IMR-90 (cell line): ENCODE measurements around the gene ELAVL4. TPM values are rescaled to one million over a fixed set of nuclear protein-coding genes. Genes with fewer than 3 reads are reported as not detected.

Experiments
- ATAC-seq: fragments of 200-7000 bp; cut with Tn5 transposase; 2 replicates; pipeline ENCODE4 v1.9.1; 2020; ENCODE audit warnings: low read depth, mild to moderate bottlenecking, moderate library complexity
- BruUV-seq: library from RNA; stranded (reverse); fragments of 400-500 nt; replicated peaks from 2 replicates; lab custom pipeline; 2021; lab: Mats Ljungman, UMichigan
- CTCF ChIA-PET: fragments of 300-600 bp; formaldehyde crosslinking; extraction: SDS; loops from one replicate; lab custom pipeline; 2021; ENCODE audit warnings: antibody characterized with exemption; lab: Yijun Ruan, JAX
- POLR2A ChIA-PET: fragments of 300-600 bp; sonication (Branson Sonifier 250); formaldehyde crosslinking; loops from one replicate; lab custom pipeline; 2022; ENCODE audit warnings: antibody characterized with exemption; ENCODE audit not compliant: unreplicated experiment; lab: Charles Lee
- DNase-seq: peaks from one replicate; pipeline ENCODE4 v3.0.0; 2013
- H2AFZ ChIP-seq: replicated peaks from 2 replicates; pipeline ENCODE3; 2013; ENCODE audit warnings: low read length, mild to moderate bottlenecking; ENCODE audit not compliant: poor library complexity
- H2AK5ac ChIP-seq: 2 replicates; pipeline ENCODE4 v1.6.1; 2013; ENCODE audit warnings: low read depth, low read length, inconsistent platforms
- H2AK9ac ChIP-seq: replicated peaks from 2 replicates; pipeline ENCODE3; 2013; ENCODE audit warnings: mild to moderate bottlenecking, low read depth, low read length, moderate library complexity; ENCODE audit not compliant: poor library complexity
- H2BK120ac ChIP-seq: 2 replicates; pipeline ENCODE4 v1.6.1; 2013; ENCODE audit warnings: low read depth, low read length, inconsistent platforms
- H2BK15ac ChIP-seq: 3 replicates; pipeline ENCODE4 v1.6.1; 2013; ENCODE audit warnings: low read depth, low read length, inconsistent platforms
- H2BK20ac ChIP-seq: 2 replicates; pipeline ENCODE4 v1.6.1; 2013; ENCODE audit warnings: low read depth, mild to moderate bottlenecking, inconsistent platforms, low read length, moderate library complexity
- H2BK5ac ChIP-seq: 2 replicates; pipeline ENCODE4 v1.6.1; 2013; ENCODE audit warnings: mild to moderate bottlenecking, low read depth, low read length, inconsistent platforms; ENCODE audit not compliant: poor library complexity, severe bottlenecking
- H3K14ac ChIP-seq: replicated peaks from 2 replicates; pipeline ENCODE4 v1.6.1; 2013; ENCODE audit warnings: low read depth, low read length, inconsistent platforms
- H3K18ac ChIP-seq: 2 replicates; pipeline ENCODE4 v1.6.1; 2013; ENCODE audit warnings: low read depth, low read length, control low read depth
- H3K23ac ChIP-seq: 2 replicates; pipeline ENCODE4 v1.6.1; 2013; ENCODE audit warnings: low read depth, low read length, inconsistent platforms
- H3K27ac ChIP-seq: 2 replicates; pipeline ENCODE4 v1.5.1; 2013; ENCODE audit warnings: mild to moderate bottlenecking, control low read depth, low read length; ENCODE audit not compliant: insufficient read depth
- H3K27me3 ChIP-seq: 2 replicates; pipeline ENCODE4 v1.6.1; 2013; ENCODE audit warnings: low read length; ENCODE audit not compliant: control insufficient read depth, insufficient read depth
- H3K36me3 ChIP-seq: 2 replicates; pipeline ENCODE4 v1.6.1; 2013; ENCODE audit warnings: low read length, mixed read lengths; ENCODE audit not compliant: control insufficient read depth, insufficient read depth
- H3K4ac ChIP-seq: 2 replicates; pipeline ENCODE4 v1.6.1; 2013; ENCODE audit warnings: low read depth, low read length, inconsistent platforms
- H3K4me1 ChIP-seq: 2 replicates; pipeline ENCODE4 v1.6.1; 2013; ENCODE audit warnings: low read length, mixed read lengths; ENCODE audit not compliant: control insufficient read depth, insufficient read depth
- H3K4me2 ChIP-seq: 2 replicates; pipeline ENCODE4 v1.6.1; 2013; ENCODE audit warnings: low read depth, mild to moderate bottlenecking, control low read depth, low read length, moderate library complexity
- H3K4me3 ChIP-seq: 2 replicates; pipeline ENCODE4 v1.5.1; 2013; ENCODE audit warnings: low read depth, mild to moderate bottlenecking, control low read depth, low read length, moderate library complexity; ENCODE audit not compliant: insufficient read depth
- H3K56ac ChIP-seq: 2 replicates; pipeline ENCODE4 v1.6.1; 2013; ENCODE audit warnings: low read length, inconsistent platforms; ENCODE audit not compliant: insufficient read depth; ENCODE audit errors: extremely low read depth
- H3K79me1 ChIP-seq, 2 experiments: 2 replicates each; pipeline ENCODE4 v1.6.1; 2013; ENCODE audit warnings: low read length in 2 of 2, inconsistent platforms in 1 of 2, low read depth in 1 of 2
- H3K9ac ChIP-seq: 2 replicates; pipeline ENCODE4 v1.6.1; 2013; ENCODE audit warnings: low read depth, low read length, control low read depth
- H3K9me1 ChIP-seq: 2 replicates; pipeline ENCODE4 v1.6.1; 2013; ENCODE audit warnings: low read length, inconsistent platforms; ENCODE audit not compliant: insufficient read depth
- H3K9me3 ChIP-seq: 2 replicates; pipeline ENCODE4 v1.6.1; 2013; ENCODE audit warnings: low read length; ENCODE audit not compliant: control insufficient read depth, insufficient read depth
- H4K20me1 ChIP-seq: 2 replicates; pipeline ENCODE4 v1.6.1; 2013; ENCODE audit warnings: low read length, inconsistent platforms; ENCODE audit not compliant: insufficient read depth
- H4K5ac ChIP-seq: 2 replicates; pipeline ENCODE4 v1.6.1; 2013; ENCODE audit warnings: mild to moderate bottlenecking, low read depth, low read length, control low read depth
- H4K8ac ChIP-seq, 2 experiments: 2 replicates each; pipeline ENCODE4 v1.6.1; 2013; ENCODE audit warnings: low read depth in 2 of 2, low read length in 2 of 2, control low read depth in 1 of 2, inconsistent platforms in 1 of 2
- H4K91ac ChIP-seq: 2 replicates; pipeline ENCODE4 v1.6.1; 2013; ENCODE audit warnings: low read depth, low read length, inconsistent platforms; ENCODE audit not compliant: insufficient read depth
- BHLHE40 ChIP-seq: fragments of 150-350 bp; IDR thresholded peaks from 2 replicates; pipeline ENCODE4 v1.6.1; 2016; ENCODE audit warnings: mild to moderate bottlenecking, low read depth, low read length
- CEBPB ChIP-seq: IDR thresholded peaks from 2 replicates; pipeline ENCODE4 v1.6.1; 2012; ENCODE audit warnings: low read depth, low read length, improper control_type of control experiment
- CHD1 ChIP-seq: IDR thresholded peaks from 2 replicates; pipeline ENCODE4 v1.6.1; 2012; ENCODE audit warnings: low read depth, low read length, improper control_type of control experiment
- FOS ChIP-seq: fragments of 150-350 bp; IDR thresholded peaks from 2 replicates; pipeline ENCODE4 v1.6.1; 2016; ENCODE audit warnings: low read depth, low read length
- MAFK ChIP-seq: IDR thresholded peaks from 2 replicates; pipeline ENCODE4 v1.6.1; 2012; ENCODE audit warnings: low read depth, low read length, improper control_type of control experiment
- MAZ ChIP-seq: IDR thresholded peaks from 2 replicates; pipeline ENCODE4 v1.6.1; 2012; ENCODE audit warnings: low read depth, mild to moderate bottlenecking, low read length, improper control_type of control experiment, moderate library complexity, borderline replicate concordance
- MXI1 ChIP-seq: IDR thresholded peaks from 2 replicates; pipeline ENCODE4 v1.6.1; 2012; ENCODE audit warnings: low read depth, mild to moderate bottlenecking, low read length, moderate library complexity, borderline replicate concordance
- NFE2L2 ChIP-seq: fragments of 150-350 bp; IDR thresholded peaks from 2 replicates; pipeline ENCODE4 v1.6.1; 2016; ENCODE audit warnings: low read depth, mild to moderate bottlenecking, low read length
- POLR2A ChIP-seq: IDR thresholded peaks from 2 replicates; pipeline ENCODE4 v1.6.1; 2012; ENCODE audit warnings: mild to moderate bottlenecking, low read depth, low read length
- RAD21 ChIP-seq: IDR thresholded peaks from 2 replicates; pipeline ENCODE4 v1.6.1; 2012; ENCODE audit warnings: low read length, improper control_type of control experiment
- RCOR1 ChIP-seq: IDR thresholded peaks from 2 replicates; pipeline ENCODE4 v1.6.1; 2012; ENCODE audit warnings: mild to moderate bottlenecking, low read length, improper control_type of control experiment; ENCODE audit not compliant: insufficient replicate concordance
- RFX5 ChIP-seq: IDR thresholded peaks from 2 replicates; pipeline ENCODE4 v1.8.0; 2012; ENCODE audit warnings: low read depth, mild to moderate bottlenecking, low read length, moderate library complexity
- SMC3 ChIP-seq: fragments of 150-350 bp; IDR thresholded peaks from 2 replicates; pipeline ENCODE4 v1.6.1; 2016; ENCODE audit warnings: low read depth, mild to moderate bottlenecking, antibody characterized with exemption, low read length, moderate library complexity
- WGBS, 2 experiments: methylation state at CpG; one replicate each; pipeline versions ENCODE4 v1.1.5 to v1.1.7; 2013; ENCODE audit warnings: missing lambda C conversion rate in 2 of 2; ENCODE audit not compliant: insufficient read length in 1 of 2; ENCODE audit errors: extremely low coverage in 2 of 2; 5-methylcytosine and 5-hydroxymethylcytosine counted together
- dilution Hi-C: fragments of 300-500 bp; cut with HindIII; formaldehyde crosslinking; loops from one replicate; pipeline ENCODE4 v1.14.3; 2018; ENCODE audit warnings: low sequenced_read_pairs; ENCODE audit not compliant: unreplicated experiment
- in situ Hi-C: fragments of 300-500 bp; cut with MboI; formaldehyde crosslinking; loops from 3 replicates; pipeline ENCODE4 v1.14.3; 2019; ENCODE audit warnings: low sequenced_read_pairs, inconsistent platforms, mixed read lengths
- intact Hi-C: fragments of 100-400 bp; cut with micrococcal nuclease; formaldehyde crosslinking; loops from 2 replicates; pipeline ENCODE4 v1.10.0; 2022
- polyA plus RNA-seq, 3 experiments: library from polyadenylated mRNA; depleted of rRNA; stranded (reverse); fragments of >200 nt; gene quantifications; 2 replicates each; pipeline ENCODE4 v1.2.3, GENCODE V29; 2012; ENCODE audit warnings: low replicate concordance in 1 of 3
- total RNA-seq: library from RNA; depleted of rRNA; stranded (reverse); fragments of >200 nt; gene quantifications from 2 replicates; pipeline ENCODE4 v1.2.3, GENCODE V29; 2012
- TF ChIP-seq, protein P1 (sequence below): fragments of 150-350 bp; IDR thresholded peaks from 2 replicates; pipeline ENCODE4 v1.6.1; 2016; ENCODE audit warnings: low read depth, mild to moderate bottlenecking, low read length, moderate library complexity, borderline replicate concordance
- TF ChIP-seq, protein P2 (sequence below): fragments of 150-350 bp; IDR thresholded peaks from 2 replicates; pipeline ENCODE4 v1.6.1; 2017; ENCODE audit warnings: mild to moderate bottlenecking, antibody characterized with exemption, low read length, low read depth
- TF ChIP-seq, protein P3 (sequence below): conservative IDR thresholded peaks from 2 replicates; pipeline ENCODE4 v1.5.1; 2012; ENCODE audit warnings: mild to moderate bottlenecking, low read depth, low read length, improper control_type of control experiment

Gene ELAVL4
- total and polyA plus RNA-seq, 2 of the 4 experiments (the other 2 are of a cell fraction) = not detected

DNA sequence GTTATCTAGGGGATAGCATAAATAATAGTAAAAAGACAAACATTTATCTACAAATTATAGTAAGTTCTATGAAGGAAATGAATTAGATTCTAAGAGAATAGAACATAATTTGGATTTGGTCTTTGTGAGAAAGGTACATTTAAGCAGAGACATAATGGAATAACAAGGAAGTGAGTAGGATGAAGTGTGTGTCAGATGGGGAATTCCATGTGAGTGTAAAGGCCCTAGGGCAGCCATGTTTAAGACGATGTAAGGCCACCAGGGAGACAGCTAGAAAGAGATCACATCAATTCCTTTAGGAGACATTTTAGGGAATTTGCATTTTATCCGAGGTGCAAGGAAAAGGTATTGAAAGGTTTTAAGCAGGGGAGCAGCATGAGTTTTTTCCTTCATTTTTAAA, 33.8 kb upstream of the ELAVL4 start:
- DNase-seq (no peak), ATAC-seq (no peak)
- Histone ChIP-seq H3K4me2 (no peak overlapping the region), H3K4ac (no peak overlapping the region), H3K4me1 (no peaks in the 10 kb centered on the region), H3K56ac (no peak overlapping the region), H2BK20ac (no peak overlapping the region), H2BK15ac (no peak overlapping the region), H3K23ac (no peak overlapping the region), H3K36me3 (no peaks in the 10 kb centered on the region), H3K18ac (no peak overlapping the region), H3K27ac (no peak overlapping the region), H3K4me3 (no peak overlapping the region), H3K9ac (no peak overlapping the region), H3K9me1 (no peaks in the 10 kb centered on the region), H2AFZ (no peak overlapping the region), H3K9me3 (peaks cover 11% of the 10 kb centered on the region), H2AK9ac (no peak overlapping the region), H2BK5ac (no peak overlapping the region), H3K14ac (no peak overlapping the region), H4K20me1 (no peaks in the 10 kb centered on the region), H3K79me1 (no peaks in the 10 kb centered on the region), H3K27me3 (no peaks in the 10 kb centered on the region), H4K91ac (no peak overlapping the region), H2AK5ac (no peak overlapping the region), H2BK120ac (no peak overlapping the region), H4K5ac (no peak overlapping the region), H4K8ac (no peak overlapping the region)
- in situ Hi-C loops = no loop called here
- no TSS peak for BruUV-seq
- 38% methylated on average over 1 of the region's 2 CpGs; no CpG with 5 or more reads in 1 of the 2 experiments for WGBS, 2 experiments
- CTCF ChIA-PET = interaction anchor here (0.5 kb wide), 1 partner anchor 107 kb away, joined by 4 read pairs; no protein-coding TSS in a partner anchor
- intact Hi-C loops = no loop called here
- TF ChIP-seq CEBPB = no peak
- TF ChIP-seq, protein P1, sequence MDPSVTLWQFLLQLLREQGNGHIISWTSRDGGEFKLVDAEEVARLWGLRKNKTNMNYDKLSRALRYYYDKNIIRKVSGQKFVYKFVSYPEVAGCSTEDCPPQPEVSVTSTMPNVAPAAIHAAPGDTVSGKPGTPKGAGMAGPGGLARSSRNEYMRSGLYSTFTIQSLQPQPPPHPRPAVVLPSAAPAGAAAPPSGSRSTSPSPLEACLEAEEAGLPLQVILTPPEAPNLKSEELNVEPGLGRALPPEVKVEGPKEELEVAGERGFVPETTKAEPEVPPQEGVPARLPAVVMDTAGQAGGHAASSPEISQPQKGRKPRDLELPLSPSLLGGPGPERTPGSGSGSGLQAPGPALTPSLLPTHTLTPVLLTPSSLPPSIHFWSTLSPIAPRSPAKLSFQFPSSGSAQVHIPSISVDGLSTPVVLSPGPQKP = no peak
- TF ChIP-seq RCOR1 = no peak
- TF ChIP-seq SMC3 = no peak
- no peak for TF ChIP-seq POLR2A
- no peak for TF ChIP-seq MAZ
- no peak for TF ChIP-seq NFE2L2
- TF ChIP-seq MXI1 = no peak
- no peak for TF ChIP-seq CHD1
- TF ChIP-seq FOS = no peak
- TF ChIP-seq, protein P2, sequence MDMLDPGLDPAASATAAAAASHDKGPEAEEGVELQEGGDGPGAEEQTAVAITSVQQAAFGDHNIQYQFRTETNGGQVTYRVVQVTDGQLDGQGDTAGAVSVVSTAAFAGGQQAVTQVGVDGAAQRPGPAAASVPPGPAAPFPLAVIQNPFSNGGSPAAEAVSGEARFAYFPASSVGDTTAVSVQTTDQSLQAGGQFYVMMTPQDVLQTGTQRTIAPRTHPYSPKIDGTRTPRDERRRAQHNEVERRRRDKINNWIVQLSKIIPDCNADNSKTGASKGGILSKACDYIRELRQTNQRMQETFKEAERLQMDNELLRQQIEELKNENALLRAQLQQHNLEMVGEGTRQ = no peak
- TF ChIP-seq, protein P3, sequence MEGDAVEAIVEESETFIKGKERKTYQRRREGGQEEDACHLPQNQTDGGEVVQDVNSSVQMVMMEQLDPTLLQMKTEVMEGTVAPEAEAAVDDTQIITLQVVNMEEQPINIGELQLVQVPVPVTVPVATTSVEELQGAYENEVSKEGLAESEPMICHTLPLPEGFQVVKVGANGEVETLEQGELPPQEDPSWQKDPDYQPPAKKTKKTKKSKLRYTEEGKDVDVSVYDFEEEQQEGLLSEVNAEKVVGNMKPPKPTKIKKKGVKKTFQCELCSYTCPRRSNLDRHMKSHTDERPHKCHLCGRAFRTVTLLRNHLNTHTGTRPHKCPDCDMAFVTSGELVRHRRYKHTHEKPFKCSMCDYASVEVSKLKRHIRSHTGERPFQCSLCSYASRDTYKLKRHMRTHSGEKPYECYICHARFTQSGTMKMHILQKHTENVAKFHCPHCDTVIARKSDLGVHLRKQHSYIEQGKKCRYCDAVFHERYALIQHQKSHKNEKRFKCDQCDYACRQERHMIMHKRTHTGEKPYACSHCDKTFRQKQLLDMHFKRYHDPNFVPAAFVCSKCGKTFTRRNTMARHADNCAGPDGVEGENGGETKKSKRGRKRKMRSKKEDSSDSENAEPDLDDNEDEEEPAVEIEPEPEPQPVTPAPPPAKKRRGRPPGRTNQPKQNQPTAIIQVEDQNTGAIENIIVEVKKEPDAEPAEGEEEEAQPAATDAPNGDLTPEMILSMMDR = no peak
- TF ChIP-seq RFX5 = no peak
- no peak for TF ChIP-seq MAFK
- no peak for TF ChIP-seq RAD21
- no peak for TF ChIP-seq BHLHE40
- POLR2A ChIA-PET = no interaction called here
- dilution Hi-C loops = no loop called here
